IMR-90 (cell line): ENCODE measurements around the gene HERC3. TPM values are rescaled to one million over a fixed set of nuclear protein-coding genes. Genes with fewer than 3 reads are reported as not detected.

Source experiments
- ATAC-seq: fragments of 200-7000 bp; cut with Tn5 transposase; 2 replicates; pipeline ENCODE4 v1.9.1; 2020; ENCODE audit warnings: low read depth, mild to moderate bottlenecking, moderate library complexity
- BruUV-seq: library from RNA; stranded (reverse); fragments of 400-500 nt; replicated peaks from 2 replicates; lab custom pipeline; 2021; lab: Mats Ljungman, UMichigan
- CTCF ChIA-PET: fragments of 300-600 bp; formaldehyde crosslinking; extraction: SDS; loops from one replicate; lab custom pipeline; 2021; ENCODE audit warnings: antibody characterized with exemption; lab: Yijun Ruan, JAX
- POLR2A ChIA-PET: fragments of 300-600 bp; sonication (Branson Sonifier 250); formaldehyde crosslinking; loops from one replicate; lab custom pipeline; 2022; ENCODE audit warnings: antibody characterized with exemption; ENCODE audit not compliant: unreplicated experiment; lab: Charles Lee
- DNase-seq: peaks from one replicate; pipeline ENCODE4 v3.0.0; 2013
- H2AFZ ChIP-seq: replicated peaks from 2 replicates; pipeline ENCODE3; 2013; ENCODE audit warnings: low read length, mild to moderate bottlenecking; ENCODE audit not compliant: poor library complexity
- H2AK5ac ChIP-seq: 2 replicates; pipeline ENCODE4 v1.6.1; 2013; ENCODE audit warnings: low read depth, low read length, inconsistent platforms
- H2AK9ac ChIP-seq: replicated peaks from 2 replicates; pipeline ENCODE3; 2013; ENCODE audit warnings: mild to moderate bottlenecking, low read depth, low read length, moderate library complexity; ENCODE audit not compliant: poor library complexity
- H2BK120ac ChIP-seq: 2 replicates; pipeline ENCODE4 v1.6.1; 2013; ENCODE audit warnings: low read depth, low read length, inconsistent platforms
- H2BK15ac ChIP-seq: 3 replicates; pipeline ENCODE4 v1.6.1; 2013; ENCODE audit warnings: low read depth, low read length, inconsistent platforms
- H2BK20ac ChIP-seq: 2 replicates; pipeline ENCODE4 v1.6.1; 2013; ENCODE audit warnings: low read depth, mild to moderate bottlenecking, inconsistent platforms, low read length, moderate library complexity
- H2BK5ac ChIP-seq: 2 replicates; pipeline ENCODE4 v1.6.1; 2013; ENCODE audit warnings: mild to moderate bottlenecking, low read depth, low read length, inconsistent platforms; ENCODE audit not compliant: poor library complexity, severe bottlenecking
- H3K14ac ChIP-seq: replicated peaks from 2 replicates; pipeline ENCODE4 v1.6.1; 2013; ENCODE audit warnings: low read depth, low read length, inconsistent platforms
- H3K18ac ChIP-seq: 2 replicates; pipeline ENCODE4 v1.6.1; 2013; ENCODE audit warnings: low read depth, low read length, control low read depth
- H3K23ac ChIP-seq: 2 replicates; pipeline ENCODE4 v1.6.1; 2013; ENCODE audit warnings: low read depth, low read length, inconsistent platforms
- H3K27ac ChIP-seq: 2 replicates; pipeline ENCODE4 v1.5.1; 2013; ENCODE audit warnings: mild to moderate bottlenecking, control low read depth, low read length; ENCODE audit not compliant: insufficient read depth
- H3K27me3 ChIP-seq: 2 replicates; pipeline ENCODE4 v1.6.1; 2013; ENCODE audit warnings: low read length; ENCODE audit not compliant: control insufficient read depth, insufficient read depth
- H3K36me3 ChIP-seq: 2 replicates; pipeline ENCODE4 v1.6.1; 2013; ENCODE audit warnings: low read length, mixed read lengths; ENCODE audit not compliant: control insufficient read depth, insufficient read depth
- H3K4ac ChIP-seq: 2 replicates; pipeline ENCODE4 v1.6.1; 2013; ENCODE audit warnings: low read depth, low read length, inconsistent platforms
- H3K4me1 ChIP-seq: 2 replicates; pipeline ENCODE4 v1.6.1; 2013; ENCODE audit warnings: low read length, mixed read lengths; ENCODE audit not compliant: control insufficient read depth, insufficient read depth
- H3K4me2 ChIP-seq: 2 replicates; pipeline ENCODE4 v1.6.1; 2013; ENCODE audit warnings: low read depth, mild to moderate bottlenecking, control low read depth, low read length, moderate library complexity
- H3K4me3 ChIP-seq: 2 replicates; pipeline ENCODE4 v1.5.1; 2013; ENCODE audit warnings: low read depth, mild to moderate bottlenecking, control low read depth, low read length, moderate library complexity; ENCODE audit not compliant: insufficient read depth
- H3K56ac ChIP-seq: 2 replicates; pipeline ENCODE4 v1.6.1; 2013; ENCODE audit warnings: low read length, inconsistent platforms; ENCODE audit not compliant: insufficient read depth; ENCODE audit errors: extremely low read depth
- H3K79me1 ChIP-seq, 2 experiments: 2 replicates each; pipeline ENCODE4 v1.6.1; 2013; ENCODE audit warnings: low read length in 2 of 2, inconsistent platforms in 1 of 2, low read depth in 1 of 2
- H3K9ac ChIP-seq: 2 replicates; pipeline ENCODE4 v1.6.1; 2013; ENCODE audit warnings: low read depth, low read length, control low read depth
- H3K9me1 ChIP-seq: 2 replicates; pipeline ENCODE4 v1.6.1; 2013; ENCODE audit warnings: low read length, inconsistent platforms; ENCODE audit not compliant: insufficient read depth
- H3K9me3 ChIP-seq: 2 replicates; pipeline ENCODE4 v1.6.1; 2013; ENCODE audit warnings: low read length; ENCODE audit not compliant: control insufficient read depth, insufficient read depth
- H4K20me1 ChIP-seq: 2 replicates; pipeline ENCODE4 v1.6.1; 2013; ENCODE audit warnings: low read length, inconsistent platforms; ENCODE audit not compliant: insufficient read depth
- H4K5ac ChIP-seq: 2 replicates; pipeline ENCODE4 v1.6.1; 2013; ENCODE audit warnings: mild to moderate bottlenecking, low read depth, low read length, control low read depth
- H4K8ac ChIP-seq, 2 experiments: 2 replicates each; pipeline ENCODE4 v1.6.1; 2013; ENCODE audit warnings: low read depth in 2 of 2, low read length in 2 of 2, control low read depth in 1 of 2, inconsistent platforms in 1 of 2
- H4K91ac ChIP-seq: 2 replicates; pipeline ENCODE4 v1.6.1; 2013; ENCODE audit warnings: low read depth, low read length, inconsistent platforms; ENCODE audit not compliant: insufficient read depth
- CEBPB ChIP-seq: IDR thresholded peaks from 2 replicates; pipeline ENCODE4 v1.6.1; 2012; ENCODE audit warnings: low read depth, low read length, improper control_type of control experiment
- CHD1 ChIP-seq: IDR thresholded peaks from 2 replicates; pipeline ENCODE4 v1.6.1; 2012; ENCODE audit warnings: low read depth, low read length, improper control_type of control experiment
- FOS ChIP-seq: fragments of 150-350 bp; IDR thresholded peaks from 2 replicates; pipeline ENCODE4 v1.6.1; 2016; ENCODE audit warnings: low read depth, low read length
- MAFK ChIP-seq: IDR thresholded peaks from 2 replicates; pipeline ENCODE4 v1.6.1; 2012; ENCODE audit warnings: low read depth, low read length, improper control_type of control experiment
- MAZ ChIP-seq: IDR thresholded peaks from 2 replicates; pipeline ENCODE4 v1.6.1; 2012; ENCODE audit warnings: low read depth, mild to moderate bottlenecking, low read length, improper control_type of control experiment, moderate library complexity, borderline replicate concordance
- RAD21 ChIP-seq: IDR thresholded peaks from 2 replicates; pipeline ENCODE4 v1.6.1; 2012; ENCODE audit warnings: low read length, improper control_type of control experiment
- RFX5 ChIP-seq: IDR thresholded peaks from 2 replicates; pipeline ENCODE4 v1.8.0; 2012; ENCODE audit warnings: low read depth, mild to moderate bottlenecking, low read length, moderate library complexity
- SMC3 ChIP-seq: fragments of 150-350 bp; IDR thresholded peaks from 2 replicates; pipeline ENCODE4 v1.6.1; 2016; ENCODE audit warnings: low read depth, mild to moderate bottlenecking, antibody characterized with exemption, low read length, moderate library complexity
- USF2 ChIP-seq: fragments of 150-350 bp; IDR thresholded peaks from 2 replicates; pipeline ENCODE4 v1.6.1; 2017; ENCODE audit warnings: mild to moderate bottlenecking, antibody characterized with exemption, low read length, low read depth
- WGBS, 2 experiments: methylation state at CpG; one replicate each; pipeline versions ENCODE4 v1.1.5 to v1.1.7; 2013; ENCODE audit warnings: missing lambda C conversion rate in 2 of 2; ENCODE audit not compliant: insufficient read length in 1 of 2; ENCODE audit errors: extremely low coverage in 2 of 2; 5-methylcytosine and 5-hydroxymethylcytosine counted together
- dilution Hi-C: fragments of 300-500 bp; cut with HindIII; formaldehyde crosslinking; loops from one replicate; pipeline ENCODE4 v1.14.3; 2018; ENCODE audit warnings: low sequenced_read_pairs; ENCODE audit not compliant: unreplicated experiment
- in situ Hi-C: fragments of 300-500 bp; cut with MboI; formaldehyde crosslinking; loops from 3 replicates; pipeline ENCODE4 v1.14.3; 2019; ENCODE audit warnings: low sequenced_read_pairs, inconsistent platforms, mixed read lengths
- intact Hi-C: fragments of 100-400 bp; cut with micrococcal nuclease; formaldehyde crosslinking; loops from 2 replicates; pipeline ENCODE4 v1.10.0; 2022
- polyA plus RNA-seq, 3 experiments: library from polyadenylated mRNA; depleted of rRNA; stranded (reverse); fragments of >200 nt; gene quantifications; 2 replicates each; pipeline ENCODE4 v1.2.3, GENCODE V29; 2012; ENCODE audit warnings: low replicate concordance in 1 of 3
- total RNA-seq: library from RNA; depleted of rRNA; stranded (reverse); fragments of >200 nt; gene quantifications from 2 replicates; pipeline ENCODE4 v1.2.3, GENCODE V29; 2012
- TF ChIP-seq, protein P1 (sequence below): conservative IDR thresholded peaks from 2 replicates; pipeline ENCODE4 v1.5.1; 2012; ENCODE audit warnings: mild to moderate bottlenecking, low read depth, low read length, improper control_type of control experiment

The HERC3 gene
- total and polyA plus RNA-seq, 2 of the 4 experiments (the other 2 are of a cell fraction) = 8.9 to 9.5 TPM

DNA sequence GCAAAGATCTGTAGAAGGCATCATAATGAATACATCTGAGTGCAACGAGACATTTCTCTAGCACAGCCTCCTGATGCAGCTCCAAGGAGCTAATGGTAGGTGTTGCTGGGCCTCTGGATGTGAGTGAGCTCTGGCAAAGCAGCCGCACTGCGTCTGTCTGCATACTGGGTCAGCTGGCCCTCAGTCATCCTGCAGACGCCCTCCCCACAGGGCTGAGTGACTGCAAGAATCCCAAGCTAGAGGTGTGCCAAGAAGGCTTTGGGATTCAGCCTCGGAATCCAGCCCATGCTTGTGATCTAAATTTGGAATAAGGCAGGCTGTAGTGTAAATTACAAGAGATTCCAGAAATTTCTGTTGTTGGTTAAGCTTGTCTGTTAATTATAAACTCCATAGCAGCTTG lies 18.5 kb downstream of the HERC3 start:
- no TSS peak for BruUV-seq
- H3K4ac ChIP-seq = peak overlapping the region; percentile 84
- peaks cover 15% of the 10 kb centered on the region for H3K9me1 ChIP-seq
- H4K5ac ChIP-seq = no peak overlapping the region
- H2BK120ac ChIP-seq = peak overlapping the region; percentile 72
- no peak overlapping the region for H3K4me3 ChIP-seq
- POLR2A ChIA-PET = interaction anchor here (1.0 kb wide), 1 partner anchor 10 kb away, joined by 3 read pairs; no protein-coding TSS in a partner anchor
- no peak overlapping the region for H3K9ac ChIP-seq
- peaks cover 16% of the 10 kb centered on the region for H3K4me1 ChIP-seq
- no peak overlapping the region for H3K56ac ChIP-seq
- H3K14ac ChIP-seq = peak overlapping the region; percentile 70
- peak overlapping the region; percentile 85; the same call in 1 of the 2 replicates for H2AK5ac ChIP-seq
- CTCF ChIA-PET = interaction anchor here (0.9 to 1.2 kb wide), 2 partner anchors 10 to 17 kb away, joined by 3 read pairs; no protein-coding TSS in a partner anchor
- H4K8ac ChIP-seq = peak overlapping the region in 1 of 2 experiments; percentile 61; a peak in 2 of 4 replicates
- no peaks in the 10 kb centered on the region for H3K9me3 ChIP-seq
- H2BK15ac ChIP-seq = peak overlapping the region; percentile 76; the same call in 1 of the 3 replicates
- H3K27ac ChIP-seq = peak overlapping the region; percentile 15; the same call in 1 of the 2 replicates
- no peak for TF ChIP-seq CEBPB
- TF ChIP-seq, protein P1, sequence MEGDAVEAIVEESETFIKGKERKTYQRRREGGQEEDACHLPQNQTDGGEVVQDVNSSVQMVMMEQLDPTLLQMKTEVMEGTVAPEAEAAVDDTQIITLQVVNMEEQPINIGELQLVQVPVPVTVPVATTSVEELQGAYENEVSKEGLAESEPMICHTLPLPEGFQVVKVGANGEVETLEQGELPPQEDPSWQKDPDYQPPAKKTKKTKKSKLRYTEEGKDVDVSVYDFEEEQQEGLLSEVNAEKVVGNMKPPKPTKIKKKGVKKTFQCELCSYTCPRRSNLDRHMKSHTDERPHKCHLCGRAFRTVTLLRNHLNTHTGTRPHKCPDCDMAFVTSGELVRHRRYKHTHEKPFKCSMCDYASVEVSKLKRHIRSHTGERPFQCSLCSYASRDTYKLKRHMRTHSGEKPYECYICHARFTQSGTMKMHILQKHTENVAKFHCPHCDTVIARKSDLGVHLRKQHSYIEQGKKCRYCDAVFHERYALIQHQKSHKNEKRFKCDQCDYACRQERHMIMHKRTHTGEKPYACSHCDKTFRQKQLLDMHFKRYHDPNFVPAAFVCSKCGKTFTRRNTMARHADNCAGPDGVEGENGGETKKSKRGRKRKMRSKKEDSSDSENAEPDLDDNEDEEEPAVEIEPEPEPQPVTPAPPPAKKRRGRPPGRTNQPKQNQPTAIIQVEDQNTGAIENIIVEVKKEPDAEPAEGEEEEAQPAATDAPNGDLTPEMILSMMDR = no peak
- no peak for TF ChIP-seq CHD1
- no peak for TF ChIP-seq USF2
- no peak for TF ChIP-seq MAZ
- TF ChIP-seq FOS = no peak
- no peak for TF ChIP-seq MAFK
- no peak for TF ChIP-seq RAD21
- no peak for TF ChIP-seq RFX5
- no peak for TF ChIP-seq SMC3
- ATAC-seq (peak; percentile 42), DNase-seq (peak; percentile 31)
- H2AFZ ChIP-seq = peak overlapping the region; percentile 64
- intact Hi-C loops (no loop called here), in situ Hi-C loops (no loop called here), dilution Hi-C loops (no loop called here)
- no peak overlapping the region for H3K4me2 ChIP-seq
- WGBS, 2 experiments = 100% methylated on average over 1 of the region's 5 CpGs; no CpG with 5 or more reads in 1 of the 2 experiments
- H2BK20ac ChIP-seq = peak overlapping the region; percentile 73; the same call in 1 of the 2 replicates
- peak overlapping the region; percentile 41 for H3K23ac ChIP-seq
- peak overlapping the region; percentile 94 for H2BK5ac ChIP-seq
- H3K27me3 ChIP-seq = no peaks in the 10 kb centered on the region
- no peaks in the 10 kb centered on the region; the same call in 1 of the 2 replicates for H4K20me1 ChIP-seq
- H3K79me1 ChIP-seq = peaks cover 20 to 47% of the 10 kb centered on the region in 2 experiments; a peak in 3 of 4 replicates
- no peak overlapping the region; the same call in 1 of the 2 replicates for H4K91ac ChIP-seq
- H2AK9ac ChIP-seq = peak overlapping the region; percentile 25
- H3K18ac ChIP-seq = no peak overlapping the region; the same call in 1 of the 2 replicates
- H3K36me3 ChIP-seq = peaks cover 5% of the 10 kb centered on the region
